ENCODE data around the gene ABCB10. TPM values are rescaled to one million over a fixed set of nuclear protein-coding genes. Genes with fewer than 3 reads are reported as not detected.
A peak's percentile ranks its signal among the peaks of the same experiment; 100 is the strongest.

Gene ABCB10
- polyA plus RNA-seq (8.8 to 14.3 TPM (median 10.8 TPM) in 3 replicates), polyA minus RNA-seq (10.9 to 12.1 TPM (median 11.8 TPM) in 3 replicates)
- 1.9 TPM for polyA plus RNA-seq (2011; ENCODE audit: low read depth)
- 5.7 and 8.1 TPM in 2 replicates for polyA plus RNA-seq (2011; cell fraction: cytosol; rRNA removed)
- 15.8 and 16.9 TPM in 2 replicates for polyA plus RNA-seq (2011; cell fraction: nucleus; rRNA removed)
- 5.9 and 9.5 TPM in 2 replicates for polyA plus RNA-seq (2012; ENCODE audit: low replicate concordance)
- polyA minus RNA-seq (2011; cell fraction: cytosol; rRNA and poly(A)+ RNA removed) = 9.4 TPM
- polyA minus RNA-seq (2011; cell fraction: nucleus; rRNA and poly(A)+ RNA removed) = 10.0 and 16.4 TPM in 2 replicates

GRCh38 chr1:229558460-229559335 lies at the start of gene ABCB10:
ABCB10 (minus strand) TSS chr1:229558707; CDS start chr1:229558652, 55 bp downstream.
- H3K4me1 ChIP-seq (ENCODE audit: control insufficient read depth, extremely low read depth, insufficient read depth, low read length) = peaks cover 11% of the 10 kb centered on the region
- peak; percentile 73 for DNase-seq (ENCODE audit: low read depth, low spot score)
- no peaks in the 10 kb centered on the region for H4K20me1 ChIP-seq (ENCODE audit: control insufficient read depth, extremely low read depth, insufficient read depth, low read length)
- H3K79me2 ChIP-seq (ENCODE audit: control insufficient read depth, insufficient read depth, low read length) = peaks cover 31% of the 10 kb centered on the region
- peak within 1 kb of the TSS; percentile 83 for H3K4me2 ChIP-seq (ENCODE audit: control insufficient read depth, extremely low read depth, insufficient read depth, low read depth, low read length)
- TF ChIP-seq CTCF (optimal IDR thresholded peaks at IDR 0.05 in 1 of 3, IDR thresholded peaks at IDR 0.05 in 1 of 3, conservative IDR thresholded peaks at IDR 0.05 in 1 of 3; ENCODE audit: extremely low read depth in 1 of 3, insufficient read depth in 2 of 3, low read length in 3 of 3) (peak; percentile 65 to 80 (median 75)), EZH2 (IDR thresholded peaks at IDR 0.05; ENCODE audit: low read length) (no peak)
- no peaks in the 10 kb centered on the region for H3K36me3 ChIP-seq (ENCODE audit: control insufficient read depth in 2 of 2, extremely low read depth in 1 of 2, insufficient read depth in 2 of 2, low read length in 2 of 2)
- H3K27me3 ChIP-seq (ENCODE audit: control insufficient read depth, extremely low read depth, insufficient read depth, low read length) = no peaks in the 10 kb centered on the region
- no peaks in the 10 kb centered on the region for H3K9me1 ChIP-seq (ENCODE audit: control insufficient read depth, extremely low read depth, insufficient read depth, low read length)
- dilution Hi-C loops (cut with MboI; ENCODE audit: extremely low pct_ligation_motif_present, low sequenced_read_pairs) = no loop called here
- H3K9me3 ChIP-seq (ENCODE audit: control insufficient read depth, low read depth, low read length) = no peaks in the 10 kb centered on the region
- H3K9ac ChIP-seq (ENCODE audit: control insufficient read depth, extremely low read depth, insufficient read depth, low read length) = peak within 1 kb of the TSS; percentile 66
- H3K4me3 ChIP-seq (ENCODE audit: control insufficient read depth in 2 of 3, extremely low read depth in 1 of 3, insufficient read depth in 2 of 3, low read depth in 1 of 3, low read length in 3 of 3) = peak within 1 kb of the TSS; percentile 59 to 79 (median 67)
- peak; percentile 29 for FAIRE-seq
- peak within 1 kb of the TSS; percentile 43 for H3K27ac ChIP-seq (ENCODE audit: control insufficient read depth, insufficient read depth, low read length)
- peak within 1 kb of the TSS; percentile 78 for H2AFZ ChIP-seq (ENCODE audit: control insufficient read depth, low read length)

- H4K20me1 ChIP-seq (ENCODE audit: control insufficient read depth, extremely low read depth, insufficient read depth, low read length) = no peaks in the 10 kb centered on the region
- TF ChIP-seq CTCF (optimal IDR thresholded peaks at IDR 0.05 in 1 of 3, IDR thresholded peaks at IDR 0.05 in 1 of 3, conservative IDR thresholded peaks at IDR 0.05 in 1 of 3; ENCODE audit: extremely low read depth in 1 of 3, insufficient read depth in 2 of 3, low read length in 3 of 3) (no peak), EZH2 (IDR thresholded peaks at IDR 0.05; ENCODE audit: low read length) (no peak)
- H3K9me1 ChIP-seq (ENCODE audit: control insufficient read depth, extremely low read depth, insufficient read depth, low read length) = no peaks in the 10 kb centered on the region
- no peak for FAIRE-seq
- H3K79me2 ChIP-seq (ENCODE audit: control insufficient read depth, insufficient read depth, low read length) = no peaks in the 10 kb centered on the region
- H3K4me2 ChIP-seq (ENCODE audit: control insufficient read depth, extremely low read depth, insufficient read depth, low read depth, low read length) = no peak overlapping the region
- no peak for DNase-seq (ENCODE audit: low read depth, low spot score)
- H3K4me3 ChIP-seq (ENCODE audit: control insufficient read depth in 2 of 3, extremely low read depth in 1 of 3, insufficient read depth in 2 of 3, low read depth in 1 of 3, low read length in 3 of 3) = no peak overlapping the region
- no peak overlapping the region for H2AFZ ChIP-seq (ENCODE audit: control insufficient read depth, low read length)
- peaks cover 16 to 35% of the 10 kb centered on the region in 2 experiments for H3K36me3 ChIP-seq (ENCODE audit: control insufficient read depth in 2 of 2, extremely low read depth in 1 of 2, insufficient read depth in 2 of 2, low read length in 2 of 2)
- no peaks in the 10 kb centered on the region for H3K27me3 ChIP-seq (ENCODE audit: control insufficient read depth, extremely low read depth, insufficient read depth, low read length)
- H3K27ac ChIP-seq (ENCODE audit: control insufficient read depth, insufficient read depth, low read length) = no peak overlapping the region
- no peaks in the 10 kb centered on the region for H3K4me1 ChIP-seq (ENCODE audit: control insufficient read depth, extremely low read depth, insufficient read depth, low read length)
- dilution Hi-C loops (cut with MboI; ENCODE audit: extremely low pct_ligation_motif_present, low sequenced_read_pairs) = no loop called here
- H3K9ac ChIP-seq (ENCODE audit: control insufficient read depth, extremely low read depth, insufficient read depth, low read length) = no peak overlapping the region
- no peaks in the 10 kb centered on the region for H3K9me3 ChIP-seq (ENCODE audit: control insufficient read depth, low read depth, low read length)
These were observed 48.9 kb upstream of the ABCB10 start for GRCh38 chr1:229607370-229607769.

Data from keratinocyte (primary cell).